Activated CD4-positive, alpha-beta T cell treated with anti-CD3 and anti-CD28 coated beads for 36 hours (primary cell): ENCODE data around the gene SSNA1. TPM values are rescaled to one million over a fixed set of nuclear protein-coding genes. Genes with fewer than 3 reads are reported as not detected.

Experiments used
- ATAC-seq: fragments of 200-7000 bp; cut with Tn5 transposase; one replicate; pipeline ENCODE4 v1.10.0; 2021; ENCODE audit warnings: mild to moderate bottlenecking, moderate library complexity
- CTCF ChIA-PET: fragments of 350-600 bp; sonication (Branson Sonifier 250); formaldehyde crosslinking; loops from one replicate; lab custom pipeline; 2021; ENCODE audit warnings: antibody characterized with exemption; lab: Charles Lee
- POLR2A ChIA-PET: fragments of 350-600 bp; sonication (Branson Sonifier 250); formaldehyde crosslinking; loops from one replicate; lab custom pipeline; 2021; ENCODE audit warnings: antibody characterized with exemption, inconsistent platforms; lab: Charles Lee
- DNase-seq: peaks from one replicate; pipeline ENCODE4 v3.0.0-alpha.2; 2020
- H3K27ac Mint-ChIP-seq: one replicate; pipeline ENCODE4 v1.8.0; 2021; ENCODE audit warnings: mixed read lengths
- H3K27me3 Mint-ChIP-seq: one replicate; pipeline ENCODE4 v1.8.0; 2021; ENCODE audit warnings: mixed read lengths
- H3K36me3 Mint-ChIP-seq: one replicate; pipeline ENCODE4 v1.8.0; 2021; ENCODE audit warnings: low read depth, mixed read lengths
- H3K4me1 Mint-ChIP-seq: one replicate; pipeline ENCODE4 v1.8.0; 2021; ENCODE audit warnings: mixed read lengths
- H3K4me3 Mint-ChIP-seq: one replicate; pipeline ENCODE4 v1.8.0; 2021; ENCODE audit warnings: mild to moderate bottlenecking, moderate library complexity, mixed read lengths
- H3K9me3 Mint-ChIP-seq: one replicate; pipeline ENCODE4 v1.8.0; 2021; ENCODE audit warnings: low read depth, mixed read lengths
- intact Hi-C, 2 experiments: fragments of 100-400 bp; cut with DNase I in 1 of 2; cut with micrococcal nuclease in 1 of 2; formaldehyde crosslinking; loops; one replicate each; pipeline versions ENCODE4 v1.14.2 to v1.15.1; 2022 to 2024; cut with DNase I, micrococcal nuclease
- total RNA-seq, 2 experiments: library from RNA; stranded (reverse); gene quantifications; one replicate each; pipeline ENCODE4 v1.2.3, GENCODE V29; 2021

SSNA1 gene
- total RNA-seq, 2 experiments from 2014 or later = 53.6 to 58.6 TPM

- intact Hi-C loops = loop anchor here in 1 of 2 experiments (5.0 to 10.0 kb wide), 3 partner anchors 33 to 436 kb away; partner anchors contain the start of genes ANAPC2, NPDC1 and SSNA1
- DNase-seq (no peak), ATAC-seq (no peak)
- no peak overlapping the region for H3K27ac Mint-ChIP-seq
- POLR2A ChIA-PET = no interaction called here
- no peak overlapping the region for H3K4me3 Mint-ChIP-seq
- peaks cover 5% of the 10 kb centered on the region for H3K4me1 Mint-ChIP-seq
- H3K9me3 Mint-ChIP-seq = no peaks in the 10 kb centered on the region
- H3K36me3 Mint-ChIP-seq = no peaks in the 10 kb centered on the region
- CTCF ChIA-PET = no interaction called here
- no peaks in the 10 kb centered on the region for H3K27me3 Mint-ChIP-seq
Observed at GRCh38 chr9:137220317-137221094, 32.0 kb downstream of the SSNA1 start.

DNA sequence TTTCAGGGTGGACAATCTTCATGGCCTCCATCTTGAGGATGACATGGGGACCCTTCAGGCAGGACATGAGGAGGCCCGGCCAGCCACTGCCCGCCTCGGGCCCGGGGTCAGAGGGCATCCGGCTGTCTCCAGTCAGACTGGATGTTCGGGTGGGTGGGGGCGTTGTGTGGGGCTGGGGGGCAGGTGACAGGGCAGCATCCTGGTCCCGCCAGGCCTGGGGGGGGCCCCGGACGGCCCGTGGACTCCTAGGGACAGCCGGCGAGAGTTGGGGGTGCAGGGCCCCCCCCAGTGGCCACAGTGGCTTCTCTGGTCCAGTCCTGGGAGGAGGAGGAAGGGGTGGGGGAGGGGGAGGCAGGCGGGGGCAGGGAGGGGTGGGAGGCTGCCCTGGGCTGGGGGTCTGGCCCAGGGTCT, 32.6 kb downstream of the SSNA1 start:
- ChIA-PET POLR2A (no interaction called here), CTCF (no interaction called here)
- peaks cover 5% of the 10 kb centered on the region for H3K4me1 Mint-ChIP-seq

DNA sequence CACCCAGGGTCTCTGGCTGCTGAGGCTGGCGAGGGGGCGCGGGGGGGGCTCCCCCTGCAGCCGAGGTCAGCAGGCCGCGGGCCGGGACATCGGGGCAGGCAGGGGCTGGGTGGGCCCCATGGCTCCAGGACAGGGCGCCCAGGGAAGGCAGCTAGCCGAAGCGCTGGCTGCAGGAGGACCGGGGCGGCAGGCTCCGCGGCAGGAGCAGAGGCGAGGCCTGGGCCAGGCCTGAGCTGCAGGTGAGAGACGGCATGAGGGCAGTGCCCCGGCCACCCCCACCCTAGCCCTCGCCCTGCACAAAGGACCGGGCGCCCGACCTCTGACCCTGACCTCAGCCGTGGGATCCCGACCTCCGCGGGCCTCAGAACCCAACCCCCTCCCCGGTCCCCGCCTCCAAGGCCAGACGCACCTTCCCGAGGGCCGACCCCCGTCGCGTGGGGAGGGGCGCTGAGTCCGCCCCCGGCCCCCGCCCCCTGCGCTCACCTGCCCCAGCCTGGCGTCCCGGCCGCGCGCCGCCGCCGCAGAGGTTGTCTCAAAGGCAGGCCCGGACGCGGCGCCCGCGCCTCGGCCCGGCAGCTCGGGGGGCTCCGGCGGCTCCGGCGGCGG, 33.1 kb downstream of the SSNA1 start:
- Mint-ChIP-seq H3K27me3 (no peaks in the 10 kb centered on the region), H3K27ac (no peak overlapping the region), H3K4me3 (peak overlapping the region; percentile 21), H3K36me3 (no peaks in the 10 kb centered on the region), H3K9me3 (no peaks in the 10 kb centered on the region), H3K4me1 (peaks cover 5% of the 10 kb centered on the region)
- POLR2A ChIA-PET = interaction anchor here (0.7 kb wide), 1 partner anchor 12 kb away, joined by 3 read pairs; no protein-coding TSS in a partner anchor
- CTCF ChIA-PET = no interaction called here
- DNase-seq (peak; percentile 45), ATAC-seq (no peak)
- intact Hi-C loops = loop anchor here (2.0 to 10.0 kb wide), 4 partner anchors 34 to 437 kb away; partner anchors contain the start of genes ABCA2 (in 1 of the 2), ANAPC2 (in 1 of the 2), NPDC1 (in 1 of the 2) and SSNA1 (in 1 of the 2)

More for the DNA sequence above, 32.6 kb downstream of the SSNA1 start:
- H3K27ac Mint-ChIP-seq = no peak overlapping the region
- H3K27me3 Mint-ChIP-seq = no peaks in the 10 kb centered on the region
- no peaks in the 10 kb centered on the region for H3K36me3 Mint-ChIP-seq
- intact Hi-C loops = loop anchor here in 1 of 2 experiments (5.0 to 10.0 kb wide), 3 partner anchors 34 to 436 kb away; partner anchors contain the start of genes ANAPC2, NPDC1 and SSNA1
- DNase-seq = no peak
- H3K9me3 Mint-ChIP-seq = no peaks in the 10 kb centered on the region
- H3K4me3 Mint-ChIP-seq = no peak overlapping the region
- no peak for ATAC-seq

DNA sequence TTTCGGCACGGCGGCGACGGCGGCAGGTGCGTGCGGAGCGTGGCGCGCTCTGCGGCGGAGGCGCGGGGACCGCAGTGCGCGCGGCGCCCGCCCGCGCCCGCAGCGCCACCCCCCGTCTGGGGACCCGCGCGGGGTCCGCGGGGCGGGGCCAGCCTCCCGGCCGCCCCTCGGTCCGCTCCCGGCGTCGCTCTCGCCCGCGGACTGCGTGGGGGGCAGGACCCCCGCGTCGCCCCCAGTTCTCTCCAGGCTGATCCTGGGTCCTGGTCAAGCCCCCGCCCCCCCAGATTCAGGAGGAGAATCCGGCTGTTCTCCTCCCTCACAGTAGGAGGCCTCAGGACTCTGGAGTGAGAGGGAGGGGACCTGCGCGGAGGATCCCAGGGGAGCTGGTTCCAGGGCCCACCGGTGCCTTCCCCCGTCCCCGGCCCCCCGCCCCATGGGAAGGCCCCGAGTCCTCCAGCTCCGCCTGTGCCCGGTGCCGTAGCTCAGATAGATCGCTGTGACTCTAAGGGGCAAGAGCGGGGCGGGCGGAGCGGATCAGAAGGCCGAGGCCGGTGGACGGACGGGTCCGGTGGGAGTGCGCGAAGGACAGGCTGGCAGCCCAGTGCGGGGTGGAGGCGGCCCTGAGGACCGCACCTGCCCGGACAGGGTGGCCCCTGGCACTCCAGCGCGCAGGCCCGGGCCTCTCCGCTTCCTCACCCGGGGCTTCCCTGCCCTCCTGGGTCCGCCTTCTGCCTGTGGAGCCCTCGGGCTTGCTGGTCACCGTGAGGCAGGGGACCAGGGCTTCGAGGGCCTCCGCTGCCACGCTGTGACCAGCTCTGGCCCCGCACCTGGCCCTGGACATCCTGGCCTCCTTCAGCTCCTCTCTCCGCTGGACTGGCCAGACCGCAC, 34.0 kb downstream of the SSNA1 start, which contains the start of gene RNF208:
Gene RNF208 (minus strand): TSS at position 51 of the 888 bp plus-strand sequence. CDS start 1,028 bp downstream, outside the sequence.
- H3K27ac Mint-ChIP-seq = peak within 1 kb of the TSS; percentile 83
- peaks cover 5% of the 10 kb centered on the region for H3K4me1 Mint-ChIP-seq
- ChIA-PET CTCF (interaction anchor here (0.6 to 3.9 kb wide), 9 partner anchors 14 to 127 kb away, joined by 3 to 23 read pairs (median 3); partner anchors contain the start of genes NDOR1 and TMEM203), POLR2A (interaction anchor here (0.7 to 1.8 kb wide), 5 partner anchors 13 to 93 kb away, joined by 3 to 10 read pairs (median 4); partner anchors contain the start of gene TUBB4B)
- intact Hi-C loops = loop anchor here (1.0 to 10.0 kb wide), 24 partner anchors 14 to 438 kb away; partner anchors contain the start of genes ANAPC2 (in 2 of the 2), SSNA1 (in 2 of the 2), TPRN (in 2 of the 2) and ABCA2 (in 1 of the 2)
- H3K4me3 Mint-ChIP-seq = peak within 1 kb of the TSS; percentile 80
- H3K27me3 Mint-ChIP-seq = no peaks in the 10 kb centered on the region
- no peaks in the 10 kb centered on the region for H3K36me3 Mint-ChIP-seq
- peak; percentile 47 for DNase-seq
- no peaks in the 10 kb centered on the region for H3K9me3 Mint-ChIP-seq
- ATAC-seq = no peak

DNA sequence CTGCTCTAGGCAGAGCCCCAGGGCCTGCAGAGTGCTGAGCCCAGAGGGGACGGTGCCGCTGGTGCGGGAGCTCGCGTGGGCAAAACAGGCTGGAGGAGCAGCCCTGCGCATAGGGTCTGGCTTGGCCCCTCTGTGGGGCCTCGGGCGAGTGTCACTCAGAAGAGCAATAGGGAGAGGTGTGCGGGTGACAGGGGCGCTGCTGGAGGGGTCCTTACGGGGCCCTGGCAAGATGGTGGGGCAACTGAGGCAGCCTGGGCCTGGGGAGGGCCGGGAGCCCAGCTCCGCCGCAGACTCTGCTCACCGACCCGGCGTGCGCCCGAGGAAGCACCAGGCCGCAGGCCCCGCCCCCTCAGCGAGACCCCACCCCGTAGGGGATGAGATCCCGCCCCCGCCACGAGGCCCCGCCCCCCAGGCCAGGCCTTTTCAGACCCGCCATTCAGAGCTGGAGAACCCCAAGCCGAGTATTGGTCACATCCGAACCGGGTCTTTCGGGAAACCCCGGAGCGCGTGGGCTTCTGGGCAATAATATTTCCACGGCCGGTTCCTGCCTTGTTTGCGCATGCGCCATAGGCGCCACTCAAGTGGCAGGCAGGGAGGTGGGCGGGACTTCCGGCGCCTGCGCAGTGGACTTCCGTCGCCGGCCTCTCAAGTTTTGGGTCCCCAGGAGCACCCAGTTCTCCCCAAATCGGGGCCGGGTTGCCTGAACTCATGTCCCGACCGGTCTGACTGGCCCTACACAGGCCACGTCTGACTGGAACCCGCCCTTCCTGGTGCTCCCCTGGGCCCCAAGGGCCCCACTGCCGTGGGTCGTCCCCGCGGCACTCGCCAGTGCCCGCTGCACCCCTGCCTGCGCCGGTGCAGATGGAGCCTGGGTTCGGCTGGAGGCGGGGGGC, 34.8 kb downstream of the SSNA1 start:
- H3K4me1 Mint-ChIP-seq = peaks cover 8% of the 10 kb centered on the region
- H3K36me3 Mint-ChIP-seq = no peaks in the 10 kb centered on the region
- H3K9me3 Mint-ChIP-seq = no peaks in the 10 kb centered on the region
- peaks cover 2% of the 10 kb centered on the region for H3K27me3 Mint-ChIP-seq
- H3K27ac Mint-ChIP-seq = peak overlapping the region; percentile 83
- ChIA-PET POLR2A (interaction anchor here (1.0 to 1.8 kb wide), 4 partner anchors 16 to 94 kb away, joined by 3 to 10 read pairs (median 4); partner anchors contain the start of gene TUBB4B), CTCF (interaction anchor here (0.6 to 3.9 kb wide), 11 partner anchors 13 to 127 kb away, joined by 3 to 23 read pairs (median 3); partner anchors contain the start of genes NDOR1, TMEM203 and TUBB4B)
- intact Hi-C loops = loop anchor here (1.0 to 10.0 kb wide), 24 partner anchors 13 to 439 kb away; partner anchors contain the start of genes ANAPC2 (in 2 of the 2), SSNA1 (in 2 of the 2), TPRN (in 2 of the 2) and ABCA2 (in 1 of the 2)
- peak; percentile 90 for ATAC-seq
- peak overlapping the region; percentile 80 for H3K4me3 Mint-ChIP-seq
- DNase-seq = peak; percentile 99

DNA sequence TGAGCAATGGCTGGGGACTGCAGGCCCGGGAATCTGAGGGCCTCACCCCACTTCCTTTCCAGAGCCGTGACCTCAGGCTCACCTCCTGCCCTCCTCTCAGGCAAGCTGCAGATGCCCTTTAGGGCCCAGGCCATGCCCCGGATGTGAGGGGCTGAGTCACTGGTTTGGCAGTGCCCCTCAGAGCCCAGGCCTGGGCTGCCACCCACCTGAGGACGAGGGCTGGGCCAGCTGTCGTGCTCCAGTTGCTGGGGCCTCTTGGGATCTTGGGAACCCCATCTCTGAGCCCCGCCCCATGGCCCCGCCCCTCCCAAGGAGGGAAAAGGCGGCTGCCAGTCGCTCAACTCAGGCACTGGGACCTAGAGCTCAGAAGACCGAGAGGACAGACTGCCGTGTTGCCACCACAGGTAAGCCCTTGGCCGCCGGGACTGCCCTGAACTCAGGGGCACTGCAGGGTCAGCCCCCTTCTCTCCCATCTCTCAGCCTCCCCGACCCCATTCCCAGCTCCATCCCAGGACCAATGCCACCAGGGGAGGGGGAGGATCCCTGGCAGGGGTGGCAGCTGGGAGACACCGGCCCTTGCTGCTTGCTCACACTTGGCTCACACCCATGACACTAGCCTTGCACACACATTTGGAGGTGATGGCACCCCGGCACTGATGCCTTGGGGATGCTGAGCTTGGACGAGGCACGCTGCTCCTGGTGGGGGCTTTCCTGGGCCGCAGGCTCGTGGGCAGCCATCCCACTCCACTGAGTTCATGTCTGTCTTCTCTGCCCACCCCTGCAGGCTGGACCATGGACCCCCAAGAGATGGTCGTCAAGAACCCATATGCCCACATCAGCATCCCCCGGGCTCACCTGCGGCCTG, 36.6 kb downstream of the SSNA1 start, which contains the start of gene CYSRT1:
Gene CYSRT1 (plus strand): TSS at position 345 of the 865 bp plus-strand sequence. CDS start 448 bp downstream, at position 793.
- CTCF ChIA-PET = interaction anchor here (0.7 to 3.9 kb wide), 6 partner anchors 12 to 134 kb away, joined by 3 to 23 read pairs (median 7); partner anchors contain the start of genes NDOR1 and TMEM203
- POLR2A ChIA-PET = no interaction called here
- peak; percentile 67 for DNase-seq
- Mint-ChIP-seq H3K27ac (peak within 1 kb of the TSS; percentile 19), H3K36me3 (no peaks in the 10 kb centered on the region), H3K4me1 (peaks cover 8% of the 10 kb centered on the region), H3K27me3 (peaks cover 2% of the 10 kb centered on the region), H3K9me3 (no peaks in the 10 kb centered on the region), H3K4me3 (peak within 1 kb of the TSS; percentile 80)
- peak; percentile 6 for ATAC-seq
- intact Hi-C loops = loop anchor here in 1 of 2 experiments (5.0 to 10.0 kb wide), 3 partner anchors 38 to 440 kb away; partner anchors contain the start of genes ANAPC2, NPDC1 and SSNA1

- no peaks in the 10 kb centered on the region for H3K9me3 Mint-ChIP-seq
- no peaks in the 10 kb centered on the region for H3K36me3 Mint-ChIP-seq
- peaks cover 8% of the 10 kb centered on the region for H3K4me1 Mint-ChIP-seq
- H3K4me3 Mint-ChIP-seq = no peak overlapping the region
- peaks cover 2% of the 10 kb centered on the region for H3K27me3 Mint-ChIP-seq
- no peak for DNase-seq
- no peak for ATAC-seq
- intact Hi-C loops = loop anchor here in 1 of 2 experiments (10.0 kb wide), 2 partner anchors 181 to 441 kb away; partner anchors contain the start of gene NPDC1
- H3K27ac Mint-ChIP-seq = no peak overlapping the region
- ChIA-PET POLR2A (no interaction called here), CTCF (interaction anchor here (0.7 to 3.9 kb wide), 7 partner anchors 11 to 135 kb away, joined by 3 to 23 read pairs (median 12); partner anchors contain the start of genes NDOR1 and TMEM203)
Observed at GRCh38 chr9:137225699-137226331, 37.3 kb downstream of the SSNA1 start.

DNA sequence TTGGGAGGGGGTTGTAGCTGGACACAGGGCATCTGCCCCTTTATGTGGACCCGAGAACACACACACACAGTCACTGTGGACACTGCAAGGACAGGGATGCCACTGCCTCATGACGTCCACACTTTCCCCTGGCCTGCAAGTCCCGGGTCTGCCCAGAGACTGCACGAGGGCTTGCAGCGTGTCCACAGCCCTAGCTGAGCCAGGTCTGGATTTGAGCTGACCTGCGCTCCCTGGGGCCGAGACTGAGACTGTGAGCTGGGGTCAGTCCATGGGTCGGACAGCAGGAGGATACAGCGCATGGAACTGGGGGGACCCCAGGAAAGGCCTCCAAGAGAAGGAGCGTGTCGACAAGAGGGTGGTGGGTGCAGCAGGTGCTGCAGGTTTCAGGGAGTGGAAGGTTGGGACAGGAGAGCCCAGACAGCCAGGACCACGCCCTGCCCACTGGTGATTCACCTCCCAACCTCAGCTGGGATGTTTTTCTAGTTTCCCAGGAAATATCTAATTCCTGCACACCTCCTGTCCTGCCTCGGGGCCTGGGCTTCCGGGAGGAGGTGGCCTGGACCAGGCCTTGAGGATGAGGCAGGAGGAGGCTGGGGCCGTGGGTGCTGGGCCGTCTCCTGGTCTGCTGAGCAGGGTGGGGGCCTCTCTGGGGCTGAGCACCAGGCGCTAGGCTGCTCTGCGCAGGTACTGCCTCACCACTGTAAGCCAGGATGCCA, 38.0 kb downstream of the SSNA1 start:
- no peak for DNase-seq
- H3K27me3 Mint-ChIP-seq = peaks cover 2% of the 10 kb centered on the region
- H3K9me3 Mint-ChIP-seq = no peaks in the 10 kb centered on the region
- ChIA-PET CTCF (interaction anchor here (0.5 to 2.9 kb wide), 10 partner anchors 10 to 107 kb away, joined by 3 to 13 read pairs (median 6); partner anchors contain the start of genes NDOR1, TMEM203 and TPRN), POLR2A (no interaction called here)
- H3K4me1 Mint-ChIP-seq = peaks cover 8% of the 10 kb centered on the region
- no peak overlapping the region for H3K4me3 Mint-ChIP-seq
- intact Hi-C loops = loop anchor here (1.0 to 10.0 kb wide), 3 partner anchors 108 to 442 kb away; partner anchors contain the start of gene NPDC1 (in 1 of the 2)
- no peak overlapping the region for H3K27ac Mint-ChIP-seq
- no peaks in the 10 kb centered on the region for H3K36me3 Mint-ChIP-seq
- ATAC-seq = no peak
